WTC11 (cell line): Measurements from ENCODE around the gene MYH10. TPM values are rescaled to one million over a fixed set of nuclear protein-coding genes. Genes with fewer than 3 reads are reported as not detected.

Source experiments
- ATAC-seq: fragments of 200-7000 bp; cut with Tn5 transposase; 2 replicates; pipeline ENCODE4 v1.10.0; 2021; ENCODE audit warnings: mild to moderate bottlenecking, moderate library complexity
- CTCF ChIA-PET: fragments of 300-600 bp; sonication (Branson Sonifier 250); formaldehyde crosslinking; loops from one replicate; lab custom pipeline; 2021; ENCODE audit warnings: antibody characterized with exemption; lab: Charles Lee
- POLR2A ChIA-PET: fragments of 350-600 bp; sonication (Branson Sonifier 250); formaldehyde crosslinking; loops from one replicate; lab custom pipeline; 2021; ENCODE audit warnings: antibody characterized with exemption; lab: Charles Lee
- DNase-seq: peaks from one replicate; pipeline ENCODE4 v3.0.0; 2021; ENCODE audit warnings: low spot score
- H3K27ac Mint-ChIP-seq: 2 replicates; pipeline ENCODE4 v1.8.0; 2021; ENCODE audit warnings: mixed read lengths
- H3K27me3 Mint-ChIP-seq: 2 replicates; pipeline ENCODE4 v1.8.0; 2021; ENCODE audit warnings: low read depth, mild to moderate bottlenecking, moderate library complexity, mixed read lengths
- H3K36me3 Mint-ChIP-seq: 2 replicates; pipeline ENCODE4 v1.8.0; 2021; ENCODE audit warnings: mixed read lengths
- H3K4me1 Mint-ChIP-seq: 2 replicates; pipeline ENCODE4 v1.8.0; 2022; ENCODE audit warnings: mixed read lengths
- H3K4me3 Mint-ChIP-seq: 2 replicates; pipeline ENCODE4 v1.8.0; 2021; ENCODE audit warnings: mild to moderate bottlenecking, moderate library complexity, mixed read lengths
- H3K9me3 Mint-ChIP-seq: 2 replicates; pipeline ENCODE4 v1.8.0; 2021; ENCODE audit warnings: mixed read lengths
- CREB1 ChIP-seq: sonication (generic); formaldehyde crosslinking; IDR thresholded peaks from 2 replicates; pipeline ENCODE4 v1.8.0; 2023; ENCODE audit warnings: mild to moderate bottlenecking, missing genetic modification reagents
- FOXJ3 ChIP-seq: sonication (generic); formaldehyde crosslinking; IDR thresholded peaks from 2 replicates; pipeline ENCODE4 v1.9.0; 2021; ENCODE audit warnings: missing genetic modification reagents, mild to moderate bottlenecking, borderline replicate concordance
- GABPB1 ChIP-seq: sonication (generic); formaldehyde crosslinking; IDR thresholded peaks from 2 replicates; pipeline ENCODE4 v1.8.1; 2023; ENCODE audit warnings: mild to moderate bottlenecking, missing genetic modification reagents
- IRF2 ChIP-seq: sonication (generic); formaldehyde crosslinking; IDR thresholded peaks from 2 replicates; pipeline ENCODE4 v1.8.0; 2022; ENCODE audit warnings: low read depth, missing genetic modification reagents, borderline replicate concordance
- NFATC4 ChIP-seq: fragments of 250-450 bp; sonication (Bioruptor Pico); IDR thresholded peaks from 2 replicates; pipeline ENCODE4 v1.9.0; 2021; ENCODE audit warnings: mild to moderate bottlenecking
- NFYB ChIP-seq: sonication (generic); formaldehyde crosslinking; conservative IDR thresholded peaks from 2 replicates; pipeline ENCODE4 v1.8.0; 2022; ENCODE audit warnings: low read depth, missing genetic modification reagents
- NR2C2 ChIP-seq: sonication (generic); formaldehyde crosslinking; IDR thresholded peaks from 2 replicates; pipeline ENCODE4 v1.8.0; 2022; ENCODE audit warnings: mild to moderate bottlenecking, missing genetic modification reagents
- PRRX2 ChIP-seq: fragments of 250-450 bp; sonication (Bioruptor Pico); IDR thresholded peaks from 2 replicates; pipeline ENCODE4 v1.8.0; 2021; ENCODE audit warnings: mild to moderate bottlenecking
- SMAD4 ChIP-seq: sonication (generic); formaldehyde crosslinking; IDR thresholded peaks from 2 replicates; pipeline ENCODE4 v1.8.0; 2022; ENCODE audit warnings: mild to moderate bottlenecking, missing genetic modification reagents
- SP1 ChIP-seq: sonication (generic); formaldehyde crosslinking; conservative IDR thresholded peaks from 2 replicates; pipeline ENCODE4 v1.8.1; 2022; ENCODE audit warnings: missing genetic modification reagents
- TP53 ChIP-seq: sonication (generic); formaldehyde crosslinking; IDR thresholded peaks from 2 replicates; pipeline ENCODE4 v1.8.1; 2023; ENCODE audit warnings: mild to moderate bottlenecking, missing genetic modification reagents
- ZBTB21 ChIP-seq: sonication (generic); formaldehyde crosslinking; IDR thresholded peaks from 2 replicates; pipeline ENCODE4 v1.8.1; 2023; ENCODE audit warnings: mild to moderate bottlenecking, missing genetic modification reagents, borderline replicate concordance
- ZNF423 ChIP-seq: fragments of 250-450 bp; sonication (Bioruptor Pico); IDR thresholded peaks from 2 replicates; pipeline ENCODE4 v2.1.2; 2022; ENCODE audit warnings: mild to moderate bottlenecking, moderate library complexity
- total RNA-seq: library from RNA; stranded (reverse); gene quantifications from 3 replicates; pipeline ENCODE4 v1.2.3, GENCODE V29; 2021
- TF ChIP-seq, protein P1 (sequence below): sonication (generic); formaldehyde crosslinking; IDR thresholded peaks from 2 replicates; pipeline ENCODE4 v1.8.0; 2022; ENCODE audit warnings: mild to moderate bottlenecking, missing genetic modification reagents
- TF ChIP-seq, protein P2 (sequence below): sonication (generic); formaldehyde crosslinking; IDR thresholded peaks from 2 replicates; pipeline ENCODE4 v1.8.1; 2023; ENCODE audit warnings: mild to moderate bottlenecking, missing genetic modification reagents
- TF ChIP-seq, protein P3 (sequence below): fragments of 250-450 bp; sonication (Bioruptor Pico); IDR thresholded peaks from 2 replicates; pipeline ENCODE4 v1.8.0; 2021; ENCODE audit warnings: mild to moderate bottlenecking
- TF ChIP-seq, protein P4 (sequence below): sonication (generic); formaldehyde crosslinking; IDR thresholded peaks from 2 replicates; pipeline ENCODE4 v1.8.0; 2022; ENCODE audit warnings: mild to moderate bottlenecking, missing genetic modification reagents
- TF ChIP-seq, protein P5 (sequence below): sonication (generic); formaldehyde crosslinking; IDR thresholded peaks from 2 replicates; pipeline ENCODE4 v1.8.0; 2022; ENCODE audit warnings: mild to moderate bottlenecking, missing genetic modification reagents

MYH10 gene
- total RNA-seq, 1 experiment from 2014 or later, result 231 TPM

DNA sequence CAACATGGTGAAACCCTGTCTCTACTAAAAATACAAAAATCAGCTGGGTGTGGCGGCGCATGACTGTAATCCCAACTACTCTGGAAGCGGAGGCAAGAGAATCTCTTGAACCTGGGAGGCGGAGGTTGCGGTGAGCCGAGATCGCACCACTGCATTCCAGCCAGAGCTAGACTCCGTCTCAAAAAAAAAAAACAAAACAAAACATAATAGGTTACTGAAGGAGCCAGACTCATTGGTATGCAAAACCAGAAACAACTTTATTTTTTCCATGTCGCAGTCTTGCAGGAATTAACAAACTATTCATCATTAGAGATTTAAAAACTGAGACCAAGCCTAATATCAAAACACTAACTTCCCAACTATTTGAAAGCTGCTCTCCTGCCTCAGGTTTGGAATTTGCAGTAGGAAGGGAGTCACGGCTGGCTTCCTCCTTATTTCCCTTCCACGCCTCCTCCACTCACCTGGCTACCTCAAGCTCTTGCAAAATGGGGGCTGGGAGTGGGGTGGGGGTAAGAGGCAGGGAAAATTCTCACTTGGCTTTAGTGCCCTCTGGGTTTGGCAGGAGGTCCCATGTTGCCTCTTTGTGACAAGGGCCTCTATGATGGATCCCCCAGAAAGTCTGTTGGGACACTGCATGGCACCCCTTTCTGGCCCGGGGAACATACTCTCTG is 34.1 kb upstream of the MYH10 start:
- CTCF ChIA-PET, result interaction anchor here (0.7 kb wide), 1 partner anchor 119 kb away, joined by 4 read pairs; no protein-coding TSS in a partner anchor
- TF ChIP-seq TP53 (CRISPR knock-in tag), result no peak
- no peak for TF ChIP-seq NR2C2 (CRISPR knock-in tag)
- TF ChIP-seq FOXJ3, result no peak
- no peak for TF ChIP-seq NFYB (CRISPR knock-in tag)
- TF ChIP-seq ZBTB21 (CRISPR knock-in tag), result no peak
- TF ChIP-seq, protein P1, sequence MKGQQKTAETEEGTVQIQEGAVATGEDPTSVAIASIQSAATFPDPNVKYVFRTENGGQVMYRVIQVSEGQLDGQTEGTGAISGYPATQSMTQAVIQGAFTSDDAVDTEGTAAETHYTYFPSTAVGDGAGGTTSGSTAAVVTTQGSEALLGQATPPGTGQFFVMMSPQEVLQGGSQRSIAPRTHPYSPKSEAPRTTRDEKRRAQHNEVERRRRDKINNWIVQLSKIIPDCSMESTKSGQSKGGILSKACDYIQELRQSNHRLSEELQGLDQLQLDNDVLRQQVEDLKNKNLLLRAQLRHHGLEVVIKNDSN (CRISPR knock-in tag), result no peak
- no peak for TF ChIP-seq NFATC4 (CRISPR knock-in tag)
- TF ChIP-seq GABPB1, result no peak
- TF ChIP-seq, protein P2, sequence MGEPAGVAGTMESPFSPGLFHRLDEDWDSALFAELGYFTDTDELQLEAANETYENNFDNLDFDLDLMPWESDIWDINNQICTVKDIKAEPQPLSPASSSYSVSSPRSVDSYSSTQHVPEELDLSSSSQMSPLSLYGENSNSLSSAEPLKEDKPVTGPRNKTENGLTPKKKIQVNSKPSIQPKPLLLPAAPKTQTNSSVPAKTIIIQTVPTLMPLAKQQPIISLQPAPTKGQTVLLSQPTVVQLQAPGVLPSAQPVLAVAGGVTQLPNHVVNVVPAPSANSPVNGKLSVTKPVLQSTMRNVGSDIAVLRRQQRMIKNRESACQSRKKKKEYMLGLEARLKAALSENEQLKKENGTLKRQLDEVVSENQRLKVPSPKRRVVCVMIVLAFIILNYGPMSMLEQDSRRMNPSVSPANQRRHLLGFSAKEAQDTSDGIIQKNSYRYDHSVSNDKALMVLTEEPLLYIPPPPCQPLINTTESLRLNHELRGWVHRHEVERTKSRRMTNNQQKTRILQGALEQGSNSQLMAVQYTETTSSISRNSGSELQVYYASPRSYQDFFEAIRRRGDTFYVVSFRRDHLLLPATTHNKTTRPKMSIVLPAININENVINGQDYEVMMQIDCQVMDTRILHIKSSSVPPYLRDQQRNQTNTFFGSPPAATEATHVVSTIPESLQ, result no peak
- TF ChIP-seq SMAD4 (CRISPR knock-in tag), result no peak
- TF ChIP-seq, all 79 proteins: peak for 0
- H3K4me3 Mint-ChIP-seq, result no peak overlapping the region

DNA sequence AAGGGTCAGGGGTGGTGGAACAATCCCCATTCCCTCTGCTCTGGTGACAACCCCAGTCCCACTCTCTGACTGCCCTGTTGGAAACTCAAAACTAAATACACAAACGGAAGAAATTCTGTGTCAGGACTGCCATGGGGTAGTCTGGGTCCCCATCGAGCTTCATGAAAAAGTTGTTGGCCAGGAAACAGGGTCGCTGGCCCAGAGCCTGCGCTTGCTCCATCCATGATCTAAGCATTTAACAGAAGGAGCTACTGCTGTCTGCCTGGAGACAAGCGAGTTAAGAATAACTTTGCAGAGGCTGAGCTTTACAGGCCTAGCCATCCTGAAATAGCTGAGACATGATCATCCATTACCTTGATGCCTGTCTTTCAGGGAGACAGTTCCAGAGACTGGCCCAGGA is 32.4 kb upstream of the MYH10 start:
- CTCF ChIA-PET, result interaction anchor here (0.9 kb wide), 1 partner anchor 35 kb away, joined by 3 read pairs; no protein-coding TSS in a partner anchor
- Mint-ChIP-seq H3K27me3 (peaks cover 17% of the 10 kb centered on the region), H3K4me1 (0 out of 2 replicates have a peak, but pooled peaks cover 2% of the 10 kb centered on the region), H3K36me3 (no peaks in the 10 kb centered on the region), H3K4me3 (no peak overlapping the region), H3K9me3 (no peaks in the 10 kb centered on the region), H3K27ac (no peak overlapping the region)
- ATAC-seq (no peak), DNase-seq (no peak)
- POLR2A ChIA-PET, result interaction anchor here (0.9 kb wide), 1 partner anchor 32 kb away, joined by 3 read pairs; the partner anchor contains the start of gene MYH10
- TF ChIP-seq, protein P3, sequence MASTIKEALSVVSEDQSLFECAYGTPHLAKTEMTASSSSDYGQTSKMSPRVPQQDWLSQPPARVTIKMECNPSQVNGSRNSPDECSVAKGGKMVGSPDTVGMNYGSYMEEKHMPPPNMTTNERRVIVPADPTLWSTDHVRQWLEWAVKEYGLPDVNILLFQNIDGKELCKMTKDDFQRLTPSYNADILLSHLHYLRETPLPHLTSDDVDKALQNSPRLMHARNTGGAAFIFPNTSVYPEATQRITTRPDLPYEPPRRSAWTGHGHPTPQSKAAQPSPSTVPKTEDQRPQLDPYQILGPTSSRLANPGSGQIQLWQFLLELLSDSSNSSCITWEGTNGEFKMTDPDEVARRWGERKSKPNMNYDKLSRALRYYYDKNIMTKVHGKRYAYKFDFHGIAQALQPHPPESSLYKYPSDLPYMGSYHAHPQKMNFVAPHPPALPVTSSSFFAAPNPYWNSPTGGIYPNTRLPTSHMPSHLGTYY (CRISPR knock-in tag), result no peak
- TF ChIP-seq SP1 (CRISPR knock-in tag) (no peak), IRF2 (CRISPR knock-in tag) (no peak), PRRX2 (no peak), CREB1 (CRISPR knock-in tag) (no peak), ZNF423 (CRISPR knock-in tag) (no peak)
- TF ChIP-seq, protein P4, sequence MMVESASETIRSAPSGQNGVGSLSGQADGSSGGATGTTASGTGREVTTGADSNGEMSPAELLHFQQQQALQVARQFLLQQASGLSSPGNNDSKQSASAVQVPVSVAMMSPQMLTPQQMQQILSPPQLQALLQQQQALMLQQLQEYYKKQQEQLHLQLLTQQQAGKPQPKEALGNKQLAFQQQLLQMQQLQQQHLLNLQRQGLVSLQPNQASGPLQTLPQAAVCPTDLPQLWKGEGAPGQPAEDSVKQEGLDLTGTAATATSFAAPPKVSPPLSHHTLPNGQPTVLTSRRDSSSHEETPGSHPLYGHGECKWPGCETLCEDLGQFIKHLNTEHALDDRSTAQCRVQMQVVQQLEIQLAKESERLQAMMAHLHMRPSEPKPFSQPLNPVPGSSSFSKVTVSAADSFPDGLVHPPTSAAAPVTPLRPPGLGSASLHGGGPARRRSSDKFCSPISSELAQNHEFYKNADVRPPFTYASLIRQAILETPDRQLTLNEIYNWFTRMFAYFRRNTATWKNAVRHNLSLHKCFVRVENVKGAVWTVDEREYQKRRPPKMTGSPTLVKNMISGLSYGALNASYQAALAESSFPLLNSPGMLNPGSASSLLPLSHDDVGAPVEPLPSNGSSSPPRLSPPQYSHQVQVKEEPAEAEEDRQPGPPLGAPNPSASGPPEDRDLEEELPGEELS, result no peak
- TF ChIP-seq, protein P5, sequence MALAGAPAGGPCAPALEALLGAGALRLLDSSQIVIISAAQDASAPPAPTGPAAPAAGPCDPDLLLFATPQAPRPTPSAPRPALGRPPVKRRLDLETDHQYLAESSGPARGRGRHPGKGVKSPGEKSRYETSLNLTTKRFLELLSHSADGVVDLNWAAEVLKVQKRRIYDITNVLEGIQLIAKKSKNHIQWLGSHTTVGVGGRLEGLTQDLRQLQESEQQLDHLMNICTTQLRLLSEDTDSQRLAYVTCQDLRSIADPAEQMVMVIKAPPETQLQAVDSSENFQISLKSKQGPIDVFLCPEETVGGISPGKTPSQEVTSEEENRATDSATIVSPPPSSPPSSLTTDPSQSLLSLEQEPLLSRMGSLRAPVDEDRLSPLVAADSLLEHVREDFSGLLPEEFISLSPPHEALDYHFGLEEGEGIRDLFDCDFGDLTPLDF, result no peak

More for the DNA sequence above, 34.1 kb upstream of the MYH10 start:
- Mint-ChIP-seq H3K4me1 (peaks cover 8% of the 10 kb centered on the region; the same call in 1 of the 2 replicates), H3K27ac (no peak overlapping the region), H3K27me3 (peaks cover 17% of the 10 kb centered on the region), H3K36me3 (no peaks in the 10 kb centered on the region), H3K9me3 (no peaks in the 10 kb centered on the region)
- POLR2A ChIA-PET, result no interaction called here
- DNase-seq (no peak), ATAC-seq (no peak)
